ENCODE measurements around the gene RBBP7. TPM values are rescaled to one million over a fixed set of nuclear protein-coding genes. Genes with fewer than 3 reads are reported as not detected.

Gene RBBP7
- total and polyA plus RNA-seq, 3 donors from 2014 or later = 206 to 375 (median 311) TPM

- H3K27me3 ChIP-seq = no peaks in the 10 kb centered on the region
- DNase-seq = no peak
- intact Hi-C loops (cut with DNase I; ENCODE audit: low total_unique reads) = no loop called here
- H3K36me3 ChIP-seq (ENCODE audit: low read depth, missing control alignments) = no peaks in the 10 kb centered on the region
- peak overlapping the region in 1 of 2 donors; percentile 57 for H3K27ac ChIP-seq
- no peak overlapping the region for H3K4me3 ChIP-seq
- WGBS, 2 donors = 29 to 40% methylated on average over 6 of the region's 6 CpGs
- TF ChIP-seq POLR2A (IDR thresholded peaks at IDR 0.05) = no peak
- TF ChIP-seq, protein P1, sequence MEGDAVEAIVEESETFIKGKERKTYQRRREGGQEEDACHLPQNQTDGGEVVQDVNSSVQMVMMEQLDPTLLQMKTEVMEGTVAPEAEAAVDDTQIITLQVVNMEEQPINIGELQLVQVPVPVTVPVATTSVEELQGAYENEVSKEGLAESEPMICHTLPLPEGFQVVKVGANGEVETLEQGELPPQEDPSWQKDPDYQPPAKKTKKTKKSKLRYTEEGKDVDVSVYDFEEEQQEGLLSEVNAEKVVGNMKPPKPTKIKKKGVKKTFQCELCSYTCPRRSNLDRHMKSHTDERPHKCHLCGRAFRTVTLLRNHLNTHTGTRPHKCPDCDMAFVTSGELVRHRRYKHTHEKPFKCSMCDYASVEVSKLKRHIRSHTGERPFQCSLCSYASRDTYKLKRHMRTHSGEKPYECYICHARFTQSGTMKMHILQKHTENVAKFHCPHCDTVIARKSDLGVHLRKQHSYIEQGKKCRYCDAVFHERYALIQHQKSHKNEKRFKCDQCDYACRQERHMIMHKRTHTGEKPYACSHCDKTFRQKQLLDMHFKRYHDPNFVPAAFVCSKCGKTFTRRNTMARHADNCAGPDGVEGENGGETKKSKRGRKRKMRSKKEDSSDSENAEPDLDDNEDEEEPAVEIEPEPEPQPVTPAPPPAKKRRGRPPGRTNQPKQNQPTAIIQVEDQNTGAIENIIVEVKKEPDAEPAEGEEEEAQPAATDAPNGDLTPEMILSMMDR (IDR thresholded peaks at IDR 0.05) = no peak
- peaks cover 9% of the 10 kb centered on the region for H3K4me1 ChIP-seq
- no peaks in the 10 kb centered on the region for H3K9me3 ChIP-seq
Observed at GRCh38 chrX:16828124-16828908, 41.8 kb downstream of the RBBP7 start.

DNA sequence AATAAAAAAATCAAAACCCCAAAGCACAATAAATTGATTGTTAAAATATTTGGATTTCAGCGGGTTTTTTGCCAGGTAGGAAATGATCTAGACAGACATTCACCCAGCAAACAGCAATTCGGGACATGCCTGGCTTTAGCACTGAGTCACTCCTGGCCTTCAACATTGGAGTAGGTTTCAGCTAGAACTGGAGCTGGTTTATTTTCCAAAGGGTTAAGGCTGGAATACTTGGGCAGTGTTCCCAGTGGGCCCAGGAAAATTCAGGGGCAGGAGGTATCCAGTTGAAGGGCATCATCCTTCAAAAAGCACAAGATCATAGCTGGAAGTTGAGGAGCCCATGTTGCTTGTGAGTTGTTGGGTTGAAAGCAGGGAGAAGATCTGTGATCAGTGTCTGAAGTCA, 42.9 kb downstream of the RBBP7 start:
- DNase-seq = no peak
- TF ChIP-seq POLR2A (IDR thresholded peaks at IDR 0.05) = no peak
- TF ChIP-seq, protein P1 (IDR thresholded peaks at IDR 0.05) = no peak
- Histone ChIP-seq H3K4me1 (peaks cover 9% of the 10 kb centered on the region), H3K9me3 (no peaks in the 10 kb centered on the region), H3K36me3 (ENCODE audit: low read depth, missing control alignments) (no peaks in the 10 kb centered on the region), H3K27ac (peak overlapping the region in 1 of 2 donors; percentile 55), H3K4me3 (no peak overlapping the region), H3K27me3 (no peaks in the 10 kb centered on the region)
- intact Hi-C loops (cut with DNase I; ENCODE audit: low total_unique reads) = no loop called here
- 67 to 92% methylated on average over 2 of the region's 2 CpGs for WGBS, 2 donors

DNA sequence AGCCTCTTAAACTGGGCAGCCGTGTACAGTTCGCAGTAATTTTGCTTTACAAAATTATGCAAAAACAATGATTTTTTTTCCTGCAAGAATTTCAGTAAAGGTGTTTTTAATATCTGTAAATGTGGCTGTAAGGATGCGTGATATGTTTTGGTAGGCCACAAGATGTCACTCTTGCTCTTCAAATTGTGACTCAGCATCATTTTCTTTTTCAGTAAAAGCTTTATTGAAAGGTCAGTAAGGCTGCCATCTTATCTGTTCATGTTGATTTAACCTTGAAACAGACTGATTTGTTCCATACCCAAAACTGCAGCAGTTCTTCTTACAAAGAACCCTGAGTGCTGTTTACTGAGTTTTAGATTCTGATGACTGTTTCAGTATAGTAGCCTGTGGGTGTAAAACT, 44.0 kb downstream of the RBBP7 start:
- WGBS, 2 donors = 14 to 64% methylated on average over 3 of the region's 3 CpGs
- no peak for TF ChIP-seq POLR2A (IDR thresholded peaks at IDR 0.05)
- TF ChIP-seq, protein P1 (IDR thresholded peaks at IDR 0.05) = peak; percentile 17 to 59 (median 26)
- Histone ChIP-seq H3K9me3 (no peaks in the 10 kb centered on the region), H3K27me3 (no peaks in the 10 kb centered on the region), H3K4me3 (no peak overlapping the region), H3K27ac (no peak overlapping the region), H3K4me1 (peaks cover 9% of the 10 kb centered on the region), H3K36me3 (ENCODE audit: low read depth, missing control alignments) (no peaks in the 10 kb centered on the region)
- DNase-seq = no peak
- intact Hi-C loops (cut with DNase I; ENCODE audit: low total_unique reads) = no loop called here

DNA sequence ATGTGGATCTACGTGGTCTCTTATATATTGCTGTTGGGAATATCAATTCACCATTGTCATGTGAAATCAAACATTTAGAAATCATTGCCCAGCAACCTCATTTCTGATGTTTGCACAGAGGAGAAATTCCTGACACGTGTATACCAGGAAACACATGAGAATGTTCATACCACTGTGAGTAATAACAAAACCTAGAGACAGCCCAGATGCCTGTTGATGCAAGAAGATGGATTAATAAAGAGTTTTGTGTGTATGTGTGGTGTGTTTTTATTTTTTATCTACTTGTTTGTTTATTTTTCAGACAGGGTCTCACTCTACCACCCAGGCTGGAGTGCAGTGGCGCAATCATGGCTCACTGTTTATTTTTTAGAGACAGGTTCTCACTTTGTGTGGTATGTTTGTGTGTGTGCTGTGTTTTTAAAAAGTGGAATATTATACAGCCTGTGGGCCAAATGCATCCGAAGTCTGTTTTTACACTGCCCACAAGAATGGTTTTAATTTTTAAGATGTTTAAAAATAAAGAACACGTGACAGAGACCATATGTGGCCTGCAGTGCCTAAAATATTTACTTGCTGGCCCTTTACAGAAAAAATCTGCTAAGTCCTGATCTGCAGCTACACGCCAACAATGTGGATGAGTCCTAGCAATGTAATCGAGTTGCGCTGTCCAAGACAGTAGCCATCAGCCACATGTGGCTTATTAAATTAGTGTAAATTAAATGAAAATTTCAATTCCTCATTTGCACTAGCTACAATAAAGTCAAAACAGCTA, 44.7 kb downstream of the RBBP7 start:
- no peaks in the 10 kb centered on the region for H3K36me3 ChIP-seq (ENCODE audit: low read depth, missing control alignments)
- H3K27ac ChIP-seq = no peak overlapping the region
- intact Hi-C loops (cut with DNase I; ENCODE audit: low total_unique reads) = no loop called here
- WGBS, 2 donors = 77 to 81% methylated on average over 7 to 8 of the region's 8 CpGs
- peaks cover 9% of the 10 kb centered on the region for H3K4me1 ChIP-seq
- no peak for DNase-seq
- TF ChIP-seq POLR2A (IDR thresholded peaks at IDR 0.05) = no peak
- TF ChIP-seq, protein P1 (IDR thresholded peaks at IDR 0.05) = no peak
- H3K27me3 ChIP-seq = no peaks in the 10 kb centered on the region
- H3K9me3 ChIP-seq = no peaks in the 10 kb centered on the region
- no peak overlapping the region for H3K4me3 ChIP-seq
